ENCODE results near the gene PTGER1.
"Not testable (repeated sequence)": the region's sequence is repeated elsewhere in the genome, so short reads cannot be mapped to it uniquely, and the experiment has no call there.

Gene PTGER1

GRCh38 chr19:14514215-14514863 lies 39.2 kb upstream of the PTGER1 start:
- DNase-seq (ENCODE audit: insufficient read length) = no peak
- FAIRE-seq = no peak
- TF ChIP-seq TAF1 (IDR thresholded peaks at IDR 0.05; ENCODE audit: borderline replicate concordance, low read depth, low read length) (no peak), POLR2AphosphoS5 (IDR thresholded peaks at IDR 0.05; ENCODE audit: low read depth, low read length) (no peak), POLR2A (IDR thresholded peaks at IDR 0.05; ENCODE audit: low read depth, low read length) (no peak)

GRCh38 chr19:14512406-14512961 lies 37.3 kb upstream of the PTGER1 start:
- TF ChIP-seq TAF1 (IDR thresholded peaks at IDR 0.05; ENCODE audit: borderline replicate concordance, low read depth, low read length) = no peak
- TF ChIP-seq POLR2A (IDR thresholded peaks at IDR 0.05; ENCODE audit: low read depth, low read length) = no peak
- TF ChIP-seq POLR2AphosphoS5 (IDR thresholded peaks at IDR 0.05; ENCODE audit: low read depth, low read length) = no peak
- DNase-seq (ENCODE audit: insufficient read length) (no peak), FAIRE-seq (no peak)

GRCh38 chr19:14511229-14511593 lies 36.1 kb upstream of the PTGER1 start:
- TF ChIP-seq POLR2A (IDR thresholded peaks at IDR 0.05; ENCODE audit: low read depth, low read length) (no peak), TAF1 (IDR thresholded peaks at IDR 0.05; ENCODE audit: borderline replicate concordance, low read depth, low read length) (no peak), POLR2AphosphoS5 (IDR thresholded peaks at IDR 0.05; ENCODE audit: low read depth, low read length) (no peak)
- DNase-seq (ENCODE audit: insufficient read length) (no peak), FAIRE-seq (no peak)

- FAIRE-seq (no peak), DNase-seq (ENCODE audit: insufficient read length) (no peak)
- no peak for TF ChIP-seq POLR2A (IDR thresholded peaks at IDR 0.05; ENCODE audit: low read depth, low read length)
- TF ChIP-seq POLR2AphosphoS5 (IDR thresholded peaks at IDR 0.05; ENCODE audit: low read depth, low read length) = no peak
These were observed 35.4 kb upstream of the PTGER1 start for GRCh38 chr19:14510311-14511228.

- DNase-seq (ENCODE audit: insufficient read length) (no peak), FAIRE-seq (no peak)
- TF ChIP-seq TAF1 (IDR thresholded peaks at IDR 0.05; ENCODE audit: borderline replicate concordance, low read depth, low read length) = no peak
- no peak for TF ChIP-seq POLR2A (IDR thresholded peaks at IDR 0.05; ENCODE audit: low read depth, low read length)
- no peak for TF ChIP-seq POLR2AphosphoS5 (IDR thresholded peaks at IDR 0.05; ENCODE audit: low read depth, low read length)
These were observed 32.8 kb upstream of the PTGER1 start for GRCh38 chr19:14507704-14508542.

GRCh38 chr19:14505488-14506239 lies 30.5 kb upstream of the PTGER1 start:
- TF ChIP-seq POLR2AphosphoS5 (IDR thresholded peaks at IDR 0.05; ENCODE audit: low read depth, low read length) = no peak
- TF ChIP-seq TAF1 (IDR thresholded peaks at IDR 0.05; ENCODE audit: borderline replicate concordance, low read depth, low read length) = no peak
- no peak for TF ChIP-seq POLR2A (IDR thresholded peaks at IDR 0.05; ENCODE audit: low read depth, low read length)
- no peak for FAIRE-seq
- DNase-seq (ENCODE audit: insufficient read length) = peak; percentile 78

- FAIRE-seq; DNase-seq (ENCODE audit: insufficient read length): not testable (repeated sequence)
These were observed 29.4 kb upstream of the PTGER1 start for GRCh38 chr19:14504575-14504974.

- no peak for DNase-seq (ENCODE audit: insufficient read length)
- TF ChIP-seq POLR2A (IDR thresholded peaks at IDR 0.05; ENCODE audit: low read depth, low read length) (no peak), TAF1 (IDR thresholded peaks at IDR 0.05; ENCODE audit: borderline replicate concordance, low read depth, low read length) (no peak), POLR2AphosphoS5 (IDR thresholded peaks at IDR 0.05; ENCODE audit: low read depth, low read length) (no peak)
- FAIRE-seq = no peak
These were observed 28.1 kb upstream of the PTGER1 start for GRCh38 chr19:14503285-14503684.

- no peak for FAIRE-seq
- TF ChIP-seq POLR2A (IDR thresholded peaks at IDR 0.05; ENCODE audit: low read depth, low read length) = no peak
- TF ChIP-seq TAF1 (IDR thresholded peaks at IDR 0.05; ENCODE audit: borderline replicate concordance, low read depth, low read length) = no peak
- no peak for TF ChIP-seq POLR2AphosphoS5 (IDR thresholded peaks at IDR 0.05; ENCODE audit: low read depth, low read length)
- DNase-seq (ENCODE audit: insufficient read length) = no peak
These were observed 27.4 kb upstream of the PTGER1 start for GRCh38 chr19:14502334-14503092.

- FAIRE-seq (no peak), DNase-seq (ENCODE audit: insufficient read length) (no peak)
- TF ChIP-seq POLR2A (IDR thresholded peaks at IDR 0.05; ENCODE audit: low read depth, low read length) = no peak
- no peak for TF ChIP-seq TAF1 (IDR thresholded peaks at IDR 0.05; ENCODE audit: borderline replicate concordance, low read depth, low read length)
These were observed 22.2 kb upstream of the PTGER1 start for GRCh38 chr19:14497228-14497921.

Measured in GM12892 (cell line).